WTC11 (cell line): ENCODE results near the gene PPM1L. TPM values are rescaled to one million over a fixed set of nuclear protein-coding genes. Genes with fewer than 3 reads are reported as not detected.

Source experiments
- ATAC-seq: fragments of 200-7000 bp; cut with Tn5 transposase; 2 replicates; pipeline ENCODE4 v1.10.0; 2021; ENCODE audit warnings: mild to moderate bottlenecking, moderate library complexity
- CTCF ChIA-PET: fragments of 300-600 bp; sonication (Branson Sonifier 250); formaldehyde crosslinking; loops from one replicate; lab custom pipeline; 2021; ENCODE audit warnings: antibody characterized with exemption; lab: Charles Lee
- POLR2A ChIA-PET: fragments of 350-600 bp; sonication (Branson Sonifier 250); formaldehyde crosslinking; loops from one replicate; lab custom pipeline; 2021; ENCODE audit warnings: antibody characterized with exemption; lab: Charles Lee
- DNase-seq: peaks from one replicate; pipeline ENCODE4 v3.0.0; 2021; ENCODE audit warnings: low spot score
- H3K27ac Mint-ChIP-seq: 2 replicates; pipeline ENCODE4 v1.8.0; 2021; ENCODE audit warnings: mixed read lengths
- H3K27me3 Mint-ChIP-seq: 2 replicates; pipeline ENCODE4 v1.8.0; 2021; ENCODE audit warnings: low read depth, mild to moderate bottlenecking, moderate library complexity, mixed read lengths
- H3K36me3 Mint-ChIP-seq: 2 replicates; pipeline ENCODE4 v1.8.0; 2021; ENCODE audit warnings: mixed read lengths
- H3K4me1 Mint-ChIP-seq: 2 replicates; pipeline ENCODE4 v1.8.0; 2022; ENCODE audit warnings: mixed read lengths
- H3K4me3 Mint-ChIP-seq: 2 replicates; pipeline ENCODE4 v1.8.0; 2021; ENCODE audit warnings: mild to moderate bottlenecking, moderate library complexity, mixed read lengths
- H3K9me3 Mint-ChIP-seq: 2 replicates; pipeline ENCODE4 v1.8.0; 2021; ENCODE audit warnings: mixed read lengths
- AR ChIP-seq: fragments of 250-450 bp; sonication (Bioruptor Pico); IDR thresholded peaks from 2 replicates; pipeline ENCODE4 v1.9.0; 2021; ENCODE audit warnings: mild to moderate bottlenecking
- ATF3 ChIP-seq: sonication (generic); formaldehyde crosslinking; conservative IDR thresholded peaks from 2 replicates; pipeline ENCODE4 v1.8.1; 2022; ENCODE audit warnings: mild to moderate bottlenecking, missing genetic modification reagents
- ATF6 ChIP-seq: sonication (generic); formaldehyde crosslinking; IDR thresholded peaks from 2 replicates; pipeline ENCODE4 v1.8.1; 2023; ENCODE audit warnings: mild to moderate bottlenecking, missing genetic modification reagents
- FOXK1 ChIP-seq: sonication (generic); formaldehyde crosslinking; IDR thresholded peaks from 2 replicates; pipeline ENCODE4 v1.8.0; 2022; ENCODE audit warnings: mild to moderate bottlenecking, moderate library complexity, missing genetic modification reagents
- GABPB1 ChIP-seq: sonication (generic); formaldehyde crosslinking; IDR thresholded peaks from 2 replicates; pipeline ENCODE4 v1.8.1; 2023; ENCODE audit warnings: mild to moderate bottlenecking, missing genetic modification reagents
- MYBL2 ChIP-seq: sonication (generic); formaldehyde crosslinking; IDR thresholded peaks from 2 replicates; pipeline ENCODE4 v1.8.1; 2023; ENCODE audit warnings: mild to moderate bottlenecking, moderate library complexity, missing genetic modification reagents
- PRDM15 ChIP-seq: sonication (generic); formaldehyde crosslinking; IDR thresholded peaks from 2 replicates; pipeline ENCODE4 v1.8.0; 2022; ENCODE audit warnings: missing genetic modification reagents
- PRRX2 ChIP-seq: fragments of 250-450 bp; sonication (Bioruptor Pico); IDR thresholded peaks from 2 replicates; pipeline ENCODE4 v1.8.0; 2021; ENCODE audit warnings: mild to moderate bottlenecking
- RORB ChIP-seq: fragments of 250-450 bp; sonication (Bioruptor Pico); IDR thresholded peaks from 2 replicates; pipeline ENCODE4 v1.9.0; 2021; ENCODE audit warnings: mild to moderate bottlenecking
- TCF7 ChIP-seq: sonication (generic); formaldehyde crosslinking; IDR thresholded peaks from 2 replicates; pipeline ENCODE4 v1.8.0; 2022; ENCODE audit warnings: mild to moderate bottlenecking, low read depth, missing genetic modification reagents, moderate library complexity
- TEAD1 ChIP-seq: sonication (generic); formaldehyde crosslinking; IDR thresholded peaks from 2 replicates; pipeline ENCODE4 v1.8.0; 2022; ENCODE audit warnings: mild to moderate bottlenecking, missing genetic modification reagents
- TEAD4 ChIP-seq: sonication (generic); formaldehyde crosslinking; IDR thresholded peaks from 2 replicates; pipeline ENCODE4 v1.8.0; 2022; ENCODE audit warnings: mild to moderate bottlenecking, missing genetic modification reagents
- TP53 ChIP-seq: sonication (generic); formaldehyde crosslinking; IDR thresholded peaks from 2 replicates; pipeline ENCODE4 v1.8.1; 2023; ENCODE audit warnings: mild to moderate bottlenecking, missing genetic modification reagents
- ZNF121 ChIP-seq: sonication (generic); formaldehyde crosslinking; IDR thresholded peaks from 2 replicates; pipeline ENCODE4 v1.8.0; 2023; ENCODE audit warnings: missing genetic modification reagents
- ZNF425 ChIP-seq: fragments of 250-450 bp; sonication (Bioruptor Pico); conservative IDR thresholded peaks from 2 replicates; pipeline ENCODE4 v1.9.0; 2021; ENCODE audit warnings: mild to moderate bottlenecking
- total RNA-seq: library from RNA; stranded (reverse); gene quantifications from 3 replicates; pipeline ENCODE4 v1.2.3, GENCODE V29; 2021

Gene PPM1L
- total RNA-seq, 1 experiment from 2014 or later, result 18.1 TPM

GRCh38 chr3:160801386-160802118 lies 45.5 kb downstream of the PPM1L start:
- Mint-ChIP-seq H3K36me3 (no peaks in the 10 kb centered on the region), H3K4me3 (no peak overlapping the region), H3K27ac (no peak overlapping the region), H3K4me1 (peaks cover 28% of the 10 kb centered on the region), H3K9me3 (no peaks in the 10 kb centered on the region), H3K27me3 (no peaks in the 10 kb centered on the region)
- CTCF ChIA-PET, result no interaction called here
- TF ChIP-seq ZNF425 (CRISPR knock-in tag) (no peak), AR (no peak), FOXK1 (CRISPR knock-in tag) (no peak), PRDM15 (CRISPR knock-in tag) (no peak), TEAD4 (no peak), ATF6 (CRISPR knock-in tag) (no peak), GABPB1 (CRISPR knock-in tag) (no peak), PRRX2 (CRISPR knock-in tag) (no peak), TCF7 (no peak), TP53 (CRISPR knock-in tag) (no peak), ZNF121 (CRISPR knock-in tag) (no peak), TEAD1 (CRISPR knock-in tag) (no peak), MYBL2 (no peak), ATF3 (CRISPR knock-in tag) (no peak), RORB (CRISPR knock-in tag) (no peak)
- DNase-seq, result no peak
- no peak; the same call in 1 of the 2 replicates for ATAC-seq
- POLR2A ChIA-PET, result interaction anchor here (0.6 kb wide), 1 partner anchor 179 kb away, joined by 3 read pairs; no protein-coding TSS in a partner anchor
